HS-27A (cell line): Measurements from ENCODE around the gene AUTS2.

Experiments used
- DNase-seq: peaks from one replicate; pipeline ENCODE4 v3.0.0-alpha.2; 2012; ENCODE audit warnings: low read depth, missing footprints

The AUTS2 gene

GRCh38 chr7:69656890-69657289, 58.6 kb downstream of the AUTS2 start:
- DNase-seq, result no peak

- no peak for DNase-seq
Observed at GRCh38 chr7:69657331-69657730, 59.1 kb downstream of the AUTS2 start.

- DNase-seq, result no peak
Observed at GRCh38 chr7:69657985-69658384, 59.7 kb downstream of the AUTS2 start.

GRCh38 chr7:69659983-69660382, 61.7 kb downstream of the AUTS2 start:
- DNase-seq, result no peak

GRCh38 chr7:69661342-69661741, 63.1 kb downstream of the AUTS2 start:
- DNase-seq, result no peak

- DNase-seq, result no peak
Observed at GRCh38 chr7:69663911-69664832, 65.9 kb downstream of the AUTS2 start.

- DNase-seq, result no peak
Observed at GRCh38 chr7:69665369-69665768, 67.1 kb downstream of the AUTS2 start.

- no peak for DNase-seq
Observed at GRCh38 chr7:69668339-69668870, 70.1 kb downstream of the AUTS2 start.

GRCh38 chr7:69670701-69671100, 72.4 kb downstream of the AUTS2 start:
- no peak for DNase-seq

- DNase-seq, result no peak
Observed at GRCh38 chr7:69673074-69673473, 74.8 kb downstream of the AUTS2 start.

- no peak for DNase-seq
Observed at GRCh38 chr7:69674701-69675182, 76.5 kb downstream of the AUTS2 start.

GRCh38 chr7:69676247-69676646, 78.0 kb downstream of the AUTS2 start:
- no peak for DNase-seq

- no peak for DNase-seq
Observed at GRCh38 chr7:69677054-69677852, 79.0 kb downstream of the AUTS2 start.

GRCh38 chr7:69677881-69678493, 79.7 kb downstream of the AUTS2 start:
- no peak for DNase-seq

- DNase-seq, result no peak
Observed at GRCh38 chr7:69678494-69679187, 80.4 kb downstream of the AUTS2 start.

- no peak for DNase-seq
Observed at GRCh38 chr7:69681181-69681580, 82.9 kb downstream of the AUTS2 start.

- no peak for DNase-seq
Observed at GRCh38 chr7:69682518-69682917, 84.2 kb downstream of the AUTS2 start.

- no peak for DNase-seq
Observed at GRCh38 chr7:69683002-69683401, 84.7 kb downstream of the AUTS2 start.

- DNase-seq, result no peak
Observed at GRCh38 chr7:69684369-69685292, 86.4 kb downstream of the AUTS2 start.

- no peak for DNase-seq
Observed at GRCh38 chr7:69685293-69685631, 87.0 kb downstream of the AUTS2 start.

GRCh38 chr7:69686366-69686765, 88.1 kb downstream of the AUTS2 start:
- no peak for DNase-seq
